GM20000 (cell line): ENCODE data around the gene CCDC146.

Experiments used
- DNase-seq: peaks from one replicate; pipeline ENCODE4 v3.0.0; 2012; ENCODE audit warnings: low spot score
- TF ChIP-seq, protein P1 (sequence below): IDR thresholded peaks from 2 replicates; pipeline ENCODE4 v1.5.1; 2012; ENCODE audit warnings: mild to moderate bottlenecking, control low read depth; ENCODE audit errors: extremely low read depth, missing control alignments

CCDC146 gene

DNA sequence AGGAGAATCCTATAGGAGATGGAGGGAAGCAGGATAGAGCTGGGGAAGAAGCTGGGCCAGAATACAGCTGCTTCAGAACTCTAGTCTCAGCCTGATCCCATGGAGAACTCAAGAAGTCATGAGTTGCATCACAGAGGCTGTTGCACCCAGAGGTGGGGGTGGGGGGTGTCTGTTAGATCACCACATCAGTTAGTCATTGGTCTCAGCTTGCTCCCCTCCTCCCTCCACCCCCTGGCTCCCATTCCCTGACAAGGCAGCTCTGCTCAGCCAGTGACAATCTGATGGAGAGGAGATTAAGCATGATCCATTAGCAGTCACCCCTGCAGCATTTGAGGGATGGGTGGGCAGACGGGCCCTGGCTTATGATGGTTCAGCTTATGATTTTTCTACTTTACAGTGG is 135.6 kb downstream of the CCDC146 start:
- no peak for DNase-seq
- TF ChIP-seq, protein P1, sequence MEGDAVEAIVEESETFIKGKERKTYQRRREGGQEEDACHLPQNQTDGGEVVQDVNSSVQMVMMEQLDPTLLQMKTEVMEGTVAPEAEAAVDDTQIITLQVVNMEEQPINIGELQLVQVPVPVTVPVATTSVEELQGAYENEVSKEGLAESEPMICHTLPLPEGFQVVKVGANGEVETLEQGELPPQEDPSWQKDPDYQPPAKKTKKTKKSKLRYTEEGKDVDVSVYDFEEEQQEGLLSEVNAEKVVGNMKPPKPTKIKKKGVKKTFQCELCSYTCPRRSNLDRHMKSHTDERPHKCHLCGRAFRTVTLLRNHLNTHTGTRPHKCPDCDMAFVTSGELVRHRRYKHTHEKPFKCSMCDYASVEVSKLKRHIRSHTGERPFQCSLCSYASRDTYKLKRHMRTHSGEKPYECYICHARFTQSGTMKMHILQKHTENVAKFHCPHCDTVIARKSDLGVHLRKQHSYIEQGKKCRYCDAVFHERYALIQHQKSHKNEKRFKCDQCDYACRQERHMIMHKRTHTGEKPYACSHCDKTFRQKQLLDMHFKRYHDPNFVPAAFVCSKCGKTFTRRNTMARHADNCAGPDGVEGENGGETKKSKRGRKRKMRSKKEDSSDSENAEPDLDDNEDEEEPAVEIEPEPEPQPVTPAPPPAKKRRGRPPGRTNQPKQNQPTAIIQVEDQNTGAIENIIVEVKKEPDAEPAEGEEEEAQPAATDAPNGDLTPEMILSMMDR, result no peak

DNA sequence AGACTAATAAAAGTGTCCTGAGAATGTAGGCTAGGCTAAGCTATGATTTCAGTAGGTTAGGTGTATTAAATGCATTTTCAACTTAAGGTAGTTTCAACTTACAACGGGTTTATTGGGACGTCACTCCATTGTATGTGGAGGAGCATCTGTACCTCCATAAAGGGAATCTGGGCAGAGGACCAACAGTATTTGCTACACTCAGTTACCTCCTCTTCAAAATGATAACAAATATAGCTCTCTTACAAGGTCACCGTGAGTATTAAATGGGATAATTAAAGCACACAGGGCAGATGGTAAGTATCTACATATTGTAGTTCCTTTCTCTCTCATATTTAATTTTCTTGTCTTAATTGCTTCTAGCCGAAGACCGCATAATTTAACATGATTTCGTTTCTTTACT is 136.2 kb downstream of the CCDC146 start:
- DNase-seq, result no peak

GRCh38 chr7:77262316-77262715 is 139.9 kb downstream of the CCDC146 start:
- TF ChIP-seq, protein P1, result no peak
- no peak for DNase-seq

More for the DNA sequence above, 136.2 kb downstream of the CCDC146 start:
- TF ChIP-seq, protein P1, result no peak

DNA sequence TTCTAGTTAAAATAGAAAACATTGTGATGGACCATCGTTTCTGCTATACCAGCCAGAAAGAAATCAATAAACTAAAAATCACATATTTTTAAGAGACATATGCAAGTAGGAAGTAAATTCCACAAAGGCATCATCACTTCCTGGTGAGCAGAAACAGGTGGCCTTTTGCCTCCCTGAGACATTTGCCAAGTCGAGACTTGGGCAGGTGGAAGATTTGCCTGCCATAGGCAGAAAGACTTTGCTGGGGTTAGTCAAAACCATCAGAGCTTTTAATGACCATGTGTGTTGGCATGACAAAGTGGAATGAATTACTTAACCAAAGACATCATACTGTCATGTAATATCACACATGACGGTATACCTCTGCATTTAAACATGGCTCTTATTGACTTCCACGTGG is 143.3 kb downstream of the CCDC146 start:
- DNase-seq, result no peak
- TF ChIP-seq, protein P1, result no peak

DNA sequence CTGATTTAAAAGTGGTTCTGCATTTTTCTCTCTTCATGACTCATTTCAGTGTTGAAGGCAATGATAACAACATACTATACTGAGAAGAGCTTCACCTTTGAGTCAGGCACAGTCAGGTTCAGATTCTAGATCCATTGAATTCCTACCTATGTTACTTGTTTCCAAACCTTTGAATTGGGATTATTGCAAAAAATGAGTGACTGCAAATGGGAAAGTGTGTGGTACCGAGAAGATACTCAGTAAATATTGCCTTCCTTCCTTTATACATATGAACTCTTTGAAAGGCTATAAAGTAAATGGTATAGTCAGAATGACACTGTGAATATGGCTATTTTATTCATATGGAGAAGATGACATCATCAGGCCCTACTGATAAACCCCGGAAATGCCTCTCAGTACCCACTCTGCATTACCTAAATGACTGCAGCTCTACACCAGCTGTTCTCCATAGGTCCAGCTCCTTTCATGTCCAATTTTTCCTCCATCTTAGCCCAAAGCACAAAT is 143.9 kb downstream of the CCDC146 start:
- peak; percentile 65 for DNase-seq
- TF ChIP-seq, protein P1, result no peak

DNA sequence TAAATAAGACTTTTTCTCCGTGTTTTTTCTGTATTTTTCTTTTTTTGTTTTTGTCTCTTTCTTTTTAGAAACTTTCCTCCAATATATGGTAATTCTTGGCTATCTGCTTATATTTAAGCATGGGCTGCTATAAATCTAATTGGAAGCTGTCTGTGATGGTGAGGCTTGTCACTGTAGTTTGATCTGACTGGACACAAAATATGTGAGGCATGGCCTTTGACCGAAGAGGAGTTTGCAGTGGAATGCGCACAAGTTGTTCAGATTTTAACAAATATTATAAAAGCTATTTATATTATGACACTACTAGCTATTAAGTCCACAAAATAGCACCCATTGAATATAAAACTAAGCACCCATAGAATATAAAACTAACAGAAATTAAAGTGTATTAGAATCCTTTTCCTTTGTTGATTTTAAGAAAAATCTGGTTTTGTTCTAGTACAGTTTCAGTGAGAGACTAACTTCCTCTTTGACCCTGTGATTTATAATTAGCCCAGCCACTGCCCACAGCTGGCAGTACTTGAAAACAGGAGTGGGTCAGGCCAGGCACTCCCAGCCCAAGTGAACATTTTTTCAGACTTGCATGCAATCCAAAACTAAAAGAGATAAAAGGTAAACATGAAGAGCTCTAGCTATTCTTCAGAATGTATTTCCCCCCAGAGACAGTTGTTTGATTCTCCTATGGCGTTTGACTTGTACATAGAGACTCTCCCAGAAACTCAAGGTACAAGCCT is 147.1 kb downstream of the CCDC146 start:
- peak; percentile 36 for DNase-seq
- TF ChIP-seq, protein P1, result no peak

GRCh38 chr7:77270094-77270480 is 147.7 kb downstream of the CCDC146 start:
- DNase-seq, result no peak
- TF ChIP-seq, protein P1, result no peak
